IMR-90 (cell line): ENCODE measurements around the gene TFAP2A.

ENCODE experiments used
- CEBPB ChIP-seq: IDR thresholded peaks from 2 replicates; pipeline ENCODE4 v1.6.1; 2012; ENCODE audit warnings: low read depth, low read length, improper control_type of control experiment
- ELK1 ChIP-seq: fragments of 150-350 bp; IDR thresholded peaks from 2 replicates; pipeline ENCODE4 v1.6.1; 2016; ENCODE audit warnings: low read depth, mild to moderate bottlenecking, low read length, moderate library complexity, borderline replicate concordance
- MAFK ChIP-seq: IDR thresholded peaks from 2 replicates; pipeline ENCODE4 v1.6.1; 2012; ENCODE audit warnings: low read depth, low read length, improper control_type of control experiment
- MAZ ChIP-seq: IDR thresholded peaks from 2 replicates; pipeline ENCODE4 v1.6.1; 2012; ENCODE audit warnings: low read depth, mild to moderate bottlenecking, low read length, improper control_type of control experiment, moderate library complexity, borderline replicate concordance
- MXI1 ChIP-seq: IDR thresholded peaks from 2 replicates; pipeline ENCODE4 v1.6.1; 2012; ENCODE audit warnings: low read depth, mild to moderate bottlenecking, low read length, moderate library complexity, borderline replicate concordance
- POLR2A ChIP-seq: IDR thresholded peaks from 2 replicates; pipeline ENCODE4 v1.6.1; 2012; ENCODE audit warnings: mild to moderate bottlenecking, low read depth, low read length
- RAD21 ChIP-seq: IDR thresholded peaks from 2 replicates; pipeline ENCODE4 v1.6.1; 2012; ENCODE audit warnings: low read length, improper control_type of control experiment
- RCOR1 ChIP-seq: IDR thresholded peaks from 2 replicates; pipeline ENCODE4 v1.6.1; 2012; ENCODE audit warnings: mild to moderate bottlenecking, low read length, improper control_type of control experiment; ENCODE audit not compliant: insufficient replicate concordance
- RFX5 ChIP-seq: IDR thresholded peaks from 2 replicates; pipeline ENCODE4 v1.8.0; 2012; ENCODE audit warnings: low read depth, mild to moderate bottlenecking, low read length, moderate library complexity
- SMC3 ChIP-seq: fragments of 150-350 bp; IDR thresholded peaks from 2 replicates; pipeline ENCODE4 v1.6.1; 2016; ENCODE audit warnings: low read depth, mild to moderate bottlenecking, antibody characterized with exemption, low read length, moderate library complexity
- USF2 ChIP-seq: fragments of 150-350 bp; IDR thresholded peaks from 2 replicates; pipeline ENCODE4 v1.6.1; 2017; ENCODE audit warnings: mild to moderate bottlenecking, antibody characterized with exemption, low read length, low read depth
- TF ChIP-seq, protein P1 (sequence below): conservative IDR thresholded peaks from 2 replicates; pipeline ENCODE4 v1.5.1; 2012; ENCODE audit warnings: mild to moderate bottlenecking, low read depth, low read length, improper control_type of control experiment

DNA sequence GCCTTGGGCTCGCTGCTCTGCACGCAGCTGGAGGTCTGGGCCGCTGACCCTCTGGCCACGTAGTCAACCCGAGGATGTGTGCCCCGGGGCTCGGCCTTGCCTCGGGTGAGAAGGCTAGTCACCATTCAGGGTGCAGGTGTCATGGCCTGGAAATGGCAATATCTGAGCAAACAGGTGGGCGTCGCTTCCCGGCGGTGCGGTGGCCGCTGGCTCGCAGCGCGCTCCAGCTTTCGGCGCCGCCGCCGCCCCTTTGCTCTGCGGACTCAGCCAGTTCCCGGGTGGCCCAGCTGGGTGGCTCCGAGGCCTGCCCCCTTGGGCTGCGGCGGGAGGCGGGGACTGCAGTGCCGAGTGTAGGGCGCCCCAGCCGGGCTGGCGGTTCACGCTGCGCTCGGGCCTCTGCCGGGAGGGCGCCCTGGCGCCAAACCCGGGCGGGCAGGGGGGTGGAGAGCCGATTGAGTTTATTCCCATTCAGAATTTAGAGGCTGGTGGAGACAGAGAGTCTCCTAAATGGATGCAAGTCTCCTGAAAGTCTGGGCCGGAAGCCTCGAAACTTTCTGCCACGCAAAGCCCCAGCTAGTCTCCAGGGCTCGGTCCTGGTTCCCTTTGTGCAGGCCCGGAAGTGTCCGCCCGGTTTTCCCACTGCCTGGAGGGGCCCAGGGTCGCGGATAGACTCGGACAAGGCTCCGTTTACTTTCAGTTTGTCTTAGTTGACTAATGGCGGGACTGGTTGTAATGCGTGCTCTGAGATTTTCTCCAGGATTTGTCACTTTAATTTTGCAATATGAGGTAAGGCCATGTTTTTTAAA, 11.3 kb upstream of the TFAP2A start:
- TF ChIP-seq USF2, result no peak
- TF ChIP-seq, protein P1, sequence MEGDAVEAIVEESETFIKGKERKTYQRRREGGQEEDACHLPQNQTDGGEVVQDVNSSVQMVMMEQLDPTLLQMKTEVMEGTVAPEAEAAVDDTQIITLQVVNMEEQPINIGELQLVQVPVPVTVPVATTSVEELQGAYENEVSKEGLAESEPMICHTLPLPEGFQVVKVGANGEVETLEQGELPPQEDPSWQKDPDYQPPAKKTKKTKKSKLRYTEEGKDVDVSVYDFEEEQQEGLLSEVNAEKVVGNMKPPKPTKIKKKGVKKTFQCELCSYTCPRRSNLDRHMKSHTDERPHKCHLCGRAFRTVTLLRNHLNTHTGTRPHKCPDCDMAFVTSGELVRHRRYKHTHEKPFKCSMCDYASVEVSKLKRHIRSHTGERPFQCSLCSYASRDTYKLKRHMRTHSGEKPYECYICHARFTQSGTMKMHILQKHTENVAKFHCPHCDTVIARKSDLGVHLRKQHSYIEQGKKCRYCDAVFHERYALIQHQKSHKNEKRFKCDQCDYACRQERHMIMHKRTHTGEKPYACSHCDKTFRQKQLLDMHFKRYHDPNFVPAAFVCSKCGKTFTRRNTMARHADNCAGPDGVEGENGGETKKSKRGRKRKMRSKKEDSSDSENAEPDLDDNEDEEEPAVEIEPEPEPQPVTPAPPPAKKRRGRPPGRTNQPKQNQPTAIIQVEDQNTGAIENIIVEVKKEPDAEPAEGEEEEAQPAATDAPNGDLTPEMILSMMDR, result no peak
- no peak for TF ChIP-seq RAD21
- no peak for TF ChIP-seq MAFK
- TF ChIP-seq POLR2A, result no peak
- no peak for TF ChIP-seq ELK1
- no peak for TF ChIP-seq CEBPB
- TF ChIP-seq RCOR1, result no peak
- no peak for TF ChIP-seq SMC3
- TF ChIP-seq RFX5, result no peak
- TF ChIP-seq MXI1, result no peak
- TF ChIP-seq MAZ, result no peak
